Right hindlimb (tissue), 1 donor: Measurements from ENCODE around the gene DHRS13.
"Not testable (repeated sequence)": the region's sequence is repeated elsewhere in the genome, so short reads cannot be mapped to it uniquely, and the experiment has no call there.

Experiments used
- DNase-seq: peaks from one replicate; pipeline ENCODE4 v3.0.0-alpha.2; 2018

Gene DHRS13

DNA sequence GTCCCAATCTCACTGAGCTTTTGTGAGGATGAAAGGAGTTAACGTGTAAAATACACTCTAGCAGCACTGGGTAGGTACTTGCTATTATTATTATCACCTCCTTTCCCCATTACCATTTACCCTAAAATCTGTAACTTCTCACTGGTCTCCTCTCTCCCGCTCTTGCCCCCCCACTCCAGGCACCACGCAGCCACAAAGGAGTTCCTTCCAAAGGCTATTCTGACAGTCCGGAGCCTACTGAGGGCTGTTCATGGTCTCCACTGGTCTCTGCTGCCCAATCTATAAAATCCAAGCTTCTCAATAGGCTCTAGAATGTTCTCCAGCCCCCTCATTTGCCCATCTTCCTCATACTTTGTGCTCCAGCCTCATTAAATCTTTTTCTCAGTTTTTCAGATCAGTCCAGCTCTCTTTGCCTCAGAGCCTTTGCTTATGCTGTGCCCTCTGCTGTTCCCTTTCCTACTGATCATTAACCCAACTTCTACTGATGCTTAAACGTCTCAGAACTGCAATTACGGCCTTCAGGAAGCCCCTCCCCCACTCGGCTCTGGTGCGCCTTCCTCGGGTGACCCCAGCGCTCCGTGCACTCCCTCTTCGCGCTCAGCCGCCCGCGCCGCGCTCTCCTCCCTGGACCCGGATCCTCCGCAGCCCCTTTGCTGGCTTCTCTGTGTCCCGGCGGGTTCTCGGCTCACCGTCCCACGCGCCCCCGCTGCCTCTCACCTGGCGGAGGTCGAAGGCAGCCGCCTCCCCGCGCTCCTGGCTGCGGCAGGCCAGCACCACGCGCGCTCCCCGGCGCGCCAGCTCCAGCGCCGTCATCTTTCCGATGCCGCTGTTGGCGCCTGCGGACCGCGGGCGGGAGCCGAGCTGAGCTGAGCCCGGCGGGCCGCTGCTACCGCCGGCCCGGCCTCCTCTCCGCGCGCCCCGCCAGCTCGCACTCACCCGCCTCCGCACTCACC, 737 bp downstream of the DHRS13 start:
- DNase-seq, result no peak

DNA sequence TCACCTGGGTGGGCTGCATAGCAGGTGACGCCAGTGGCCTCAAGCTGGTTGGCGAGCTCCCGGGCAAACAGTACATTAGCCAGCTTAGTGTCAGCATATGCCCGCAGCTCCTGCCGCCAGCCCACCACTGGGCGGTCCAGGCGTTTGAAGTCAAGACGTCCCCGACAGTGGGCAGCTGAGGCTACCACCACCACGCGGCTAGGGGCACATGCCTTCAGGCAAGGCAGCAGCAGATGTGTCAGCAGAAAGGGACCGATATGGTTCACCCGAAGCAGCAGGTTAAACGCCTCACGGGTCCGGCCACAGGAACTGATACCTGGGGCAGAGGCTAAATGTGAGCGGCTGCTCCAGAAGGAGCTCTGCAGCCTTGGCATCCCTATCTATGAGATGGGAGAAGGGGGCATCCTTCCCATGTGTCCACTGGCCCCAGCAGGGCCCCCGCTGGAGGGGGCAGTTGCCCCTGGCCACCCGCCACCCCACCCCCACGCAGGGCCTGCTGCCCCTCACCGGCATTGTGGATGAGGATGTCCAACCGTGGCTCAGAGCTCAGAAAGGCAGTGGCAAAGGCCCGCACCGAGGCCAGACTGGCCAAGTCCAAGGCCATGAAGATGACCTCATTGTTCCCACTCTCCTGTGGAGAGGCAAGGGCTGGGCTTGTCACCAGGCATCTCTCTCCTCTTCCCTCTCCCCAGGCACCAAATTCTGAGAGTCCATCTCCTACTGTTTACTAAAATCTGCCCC, 1.7 kb downstream of the DHRS13 start:
- DNase-seq, result no peak

DNA sequence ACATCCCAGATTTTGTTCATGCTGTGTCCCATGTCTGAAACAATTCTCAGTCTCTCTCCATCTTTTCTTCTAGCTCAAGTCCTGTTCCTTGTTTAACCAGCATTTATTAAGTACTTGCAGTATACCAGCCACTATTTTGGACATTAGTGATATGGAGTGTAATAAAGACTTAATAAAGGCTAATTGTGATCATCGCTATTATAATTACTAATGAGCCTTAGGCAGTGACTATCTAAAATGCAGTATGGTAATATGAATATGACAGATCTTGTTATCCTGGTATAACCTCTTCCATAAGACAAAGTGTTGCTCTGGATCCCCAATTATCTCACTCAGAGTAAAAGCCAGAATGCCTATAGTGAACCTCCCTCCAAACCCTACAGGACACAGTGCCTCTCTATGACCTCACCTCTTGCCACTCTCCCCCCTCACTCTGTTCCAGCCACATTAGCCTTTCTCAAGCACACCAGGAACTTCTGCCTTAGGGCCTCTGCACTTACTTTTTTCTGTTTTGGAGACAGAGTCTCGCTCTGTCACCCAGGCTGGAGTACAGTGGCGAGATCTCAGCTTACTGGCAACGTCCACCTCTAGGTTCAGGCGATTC, 3.6 kb downstream of the DHRS13 start:
- DNase-seq, result no peak

DNA sequence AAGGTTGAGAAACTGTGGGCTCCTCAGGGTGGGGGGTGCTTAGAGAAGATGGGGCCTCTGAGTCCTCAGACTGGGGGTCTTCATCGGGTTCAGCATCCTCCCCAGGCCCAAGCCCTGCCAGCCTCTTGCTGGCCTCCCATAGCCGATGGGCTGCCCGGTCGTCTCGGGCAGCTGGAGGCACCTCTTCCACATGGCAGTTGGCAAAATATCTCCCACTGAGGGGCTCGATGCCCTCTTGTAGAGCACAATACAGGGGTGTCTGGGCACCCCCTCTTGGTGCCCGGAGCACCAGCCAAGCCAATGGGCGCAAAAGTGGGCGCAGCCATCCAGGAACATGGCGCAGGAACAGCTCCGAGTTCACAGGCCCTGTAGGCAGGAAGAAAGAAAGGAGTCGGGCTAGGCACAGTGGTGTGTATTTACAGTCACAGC, 4.3 kb downstream of the DHRS13 start:
- no peak for DNase-seq

DNA sequence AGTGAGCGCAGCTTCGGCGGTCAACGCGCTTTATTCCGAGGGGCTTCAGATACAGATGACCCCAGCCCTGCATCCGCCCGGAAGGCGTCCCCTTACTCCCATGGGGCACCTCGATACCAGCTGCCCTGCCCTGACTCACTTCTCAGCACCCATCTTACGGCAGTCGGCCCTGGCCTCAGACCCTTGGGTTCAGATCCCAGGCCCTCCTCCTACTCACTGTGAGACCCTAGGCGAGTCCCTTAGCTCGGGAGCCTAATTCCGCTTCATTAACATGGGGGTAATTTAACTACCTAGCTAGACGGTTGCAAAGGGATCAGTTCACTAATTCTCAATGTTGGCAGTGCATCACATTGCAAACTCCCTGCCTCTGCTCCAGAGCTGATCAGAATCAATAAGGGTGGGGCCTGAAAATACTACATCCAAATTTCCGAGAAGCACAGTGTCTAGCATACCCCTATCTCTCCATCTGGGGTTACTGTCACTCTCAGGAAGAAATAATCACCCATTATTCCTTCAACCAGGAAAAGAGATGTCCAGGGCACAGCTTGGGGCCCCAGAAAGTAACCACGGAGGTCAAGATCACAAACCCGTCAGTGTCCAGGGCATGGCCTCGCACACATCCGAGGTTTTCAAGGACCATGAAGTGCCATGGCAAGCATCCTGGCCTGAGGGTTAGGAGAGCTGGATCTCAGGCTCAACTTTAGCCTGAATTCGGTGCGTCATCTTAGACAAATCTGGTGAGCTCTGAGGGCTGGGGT, 4.9 kb downstream of the DHRS13 start:
- no peak for DNase-seq

DNA sequence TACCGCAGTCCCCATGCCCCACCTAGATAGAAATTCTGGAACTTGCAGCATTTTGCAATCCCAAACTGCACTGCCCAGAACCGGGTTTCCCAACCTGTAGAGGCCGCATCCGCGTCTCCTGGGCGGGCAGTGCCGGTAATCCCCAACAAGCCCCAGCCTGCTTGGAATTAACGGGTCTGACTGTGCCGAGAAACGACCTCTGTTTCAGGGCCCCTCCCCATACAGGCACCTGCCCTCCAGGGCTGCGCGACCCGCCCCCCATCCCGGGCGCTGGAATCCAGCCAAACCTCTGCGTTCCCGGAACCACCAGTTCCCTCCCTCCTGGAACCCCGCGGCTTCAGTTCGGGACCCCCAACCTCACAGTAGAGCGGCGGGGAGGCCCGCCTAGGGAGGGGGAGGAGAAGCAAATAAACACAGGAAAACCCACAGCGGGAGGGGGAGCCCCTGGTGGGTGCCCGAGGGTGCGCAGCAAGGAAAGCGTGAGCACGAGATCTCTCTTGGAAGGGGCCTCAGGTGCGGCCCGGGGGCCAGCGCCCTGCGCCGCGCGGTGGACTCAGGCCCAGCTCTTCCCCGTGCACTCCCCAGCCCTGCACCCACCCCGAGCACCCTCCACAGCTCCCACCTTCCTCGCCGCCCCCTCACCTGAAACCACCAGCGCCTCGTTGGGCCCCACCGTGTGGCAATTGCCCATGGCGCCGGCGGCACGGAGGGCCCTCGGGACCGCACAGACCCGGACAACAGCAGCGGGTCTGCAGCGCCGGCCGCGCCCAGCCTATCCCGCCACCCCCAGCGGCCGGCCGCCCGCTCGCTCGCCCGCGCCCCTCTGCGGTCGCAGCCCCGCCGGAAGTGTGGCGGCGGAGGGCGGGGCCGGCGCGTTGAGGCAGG, 5.8 kb downstream of the DHRS13 start, which contains the start of gene FLOT2:
Gene FLOT2 (minus strand): TSS at position 850 of the 885 bp plus-strand sequence. CDS start 159 bp downstream, at position 691.
- DNase-seq, result peak; percentile 65

DNA sequence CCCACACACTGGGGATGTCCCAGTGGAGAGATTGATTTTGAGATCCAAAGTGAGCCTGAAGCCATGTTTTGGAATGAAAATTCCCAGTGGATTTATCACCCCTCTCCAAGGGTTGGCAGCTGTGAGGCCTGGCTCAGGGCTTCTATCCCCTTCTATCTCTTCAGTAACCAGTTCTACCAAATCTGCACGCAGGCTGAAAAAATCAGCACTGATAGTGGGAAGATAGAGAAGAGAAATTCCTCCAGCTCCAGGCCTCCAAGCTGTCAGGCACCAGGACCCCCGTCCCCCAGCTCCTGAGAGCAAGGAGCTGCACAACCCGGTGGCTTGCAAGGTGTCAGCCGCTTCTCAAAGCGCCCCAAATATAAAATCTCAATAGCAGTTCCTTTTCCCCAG, 6.4 kb downstream of the DHRS13 start:
- no peak for DNase-seq

DNA sequence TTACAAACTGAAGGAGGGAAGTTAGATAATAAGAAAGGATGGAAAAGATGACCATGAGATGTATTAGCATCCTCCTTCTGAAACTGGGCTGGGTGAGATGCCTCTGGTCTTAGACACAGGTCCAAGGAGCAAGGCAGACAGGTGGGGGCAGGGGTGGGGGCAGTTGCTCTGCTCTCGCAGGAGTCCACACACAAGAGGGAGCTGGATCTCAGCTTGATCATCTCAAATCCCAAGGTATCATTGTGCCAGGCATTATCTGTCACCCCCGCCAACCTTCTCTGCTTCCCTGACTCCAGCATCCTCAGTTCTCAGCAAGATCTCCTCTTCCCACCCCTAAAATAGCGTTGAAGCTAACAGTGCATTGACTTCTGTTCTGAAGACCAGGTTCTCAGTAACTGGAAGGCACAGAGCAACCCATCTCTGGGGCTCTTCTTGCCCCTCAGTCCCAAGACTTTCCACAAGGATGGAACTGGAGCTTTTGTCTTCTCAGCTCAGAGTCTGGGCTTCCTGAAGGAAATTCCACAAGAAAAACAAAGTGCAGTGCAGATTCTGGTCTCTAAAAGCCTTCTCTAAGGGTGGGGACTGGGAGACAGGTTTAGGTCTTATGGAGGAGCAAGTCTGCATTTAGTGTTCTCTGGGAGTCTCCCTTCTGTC, 7.0 kb downstream of the DHRS13 start:
- DNase-seq, result no peak

DNA sequence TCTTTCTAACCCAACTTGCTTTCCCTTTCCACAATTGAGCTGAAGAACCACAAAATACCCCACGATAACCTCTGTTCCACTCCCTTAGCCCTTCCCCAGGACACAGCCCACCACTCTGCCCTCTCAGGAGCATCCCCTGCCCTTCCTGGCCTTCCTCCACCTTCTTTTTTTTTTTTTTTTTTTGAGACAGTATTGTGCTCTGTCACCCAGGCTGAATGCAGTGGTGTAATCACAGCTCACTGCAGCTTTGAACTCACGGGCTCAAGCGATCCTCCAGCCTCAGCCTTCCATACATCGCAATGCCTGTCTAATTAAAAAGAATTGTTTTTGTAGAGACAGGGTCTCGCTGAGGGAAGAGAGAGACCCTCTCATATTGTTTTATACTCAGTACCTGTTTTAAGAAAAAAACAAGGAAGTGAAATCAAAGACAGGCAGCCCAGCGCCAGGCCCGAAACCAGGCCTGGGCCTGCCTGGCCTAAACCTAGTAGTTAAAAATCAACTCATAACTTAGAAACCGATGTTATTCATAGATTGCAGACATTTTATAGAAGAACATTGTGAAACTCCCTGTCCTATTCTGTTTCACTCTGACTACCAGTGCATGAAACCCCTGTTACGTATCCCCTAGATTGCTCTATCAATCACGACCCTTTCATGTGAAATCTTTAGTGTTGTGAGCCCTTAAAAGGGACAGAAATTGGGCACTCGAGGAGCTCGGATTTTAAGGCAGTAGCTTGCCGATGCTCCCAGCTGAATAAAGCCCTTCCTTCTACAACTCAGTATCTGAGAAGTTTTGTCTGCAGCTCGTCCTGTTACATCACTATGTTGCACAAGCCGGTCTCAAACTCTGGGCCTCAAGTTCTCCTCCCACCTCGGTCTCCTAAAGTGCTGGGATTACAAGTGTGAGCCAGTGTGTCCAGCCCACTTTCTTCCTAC, 9.4 kb downstream of the DHRS13 start:
- DNase-seq, result not testable (repeated sequence)

DNA sequence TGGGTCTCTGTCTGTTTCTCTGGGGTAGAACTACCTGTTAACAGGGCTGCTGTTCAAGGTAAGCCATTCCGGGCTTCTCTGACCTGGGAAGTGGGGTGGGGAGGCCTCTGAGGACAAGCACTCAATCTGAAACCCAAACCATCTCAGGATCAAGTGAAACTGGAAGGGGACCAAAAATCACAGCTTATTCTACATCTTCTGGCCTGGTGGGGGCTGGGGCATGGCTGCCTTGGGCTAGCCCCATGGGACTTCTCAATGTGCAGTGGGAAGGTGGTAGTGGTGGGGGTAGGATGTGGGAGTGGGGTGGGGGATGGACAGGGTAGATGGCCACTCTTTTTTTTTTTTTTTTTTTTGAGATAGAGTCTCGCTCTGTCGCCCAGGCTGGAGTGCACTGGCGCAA, 10.9 kb downstream of the DHRS13 start:
- no peak for DNase-seq

DNA sequence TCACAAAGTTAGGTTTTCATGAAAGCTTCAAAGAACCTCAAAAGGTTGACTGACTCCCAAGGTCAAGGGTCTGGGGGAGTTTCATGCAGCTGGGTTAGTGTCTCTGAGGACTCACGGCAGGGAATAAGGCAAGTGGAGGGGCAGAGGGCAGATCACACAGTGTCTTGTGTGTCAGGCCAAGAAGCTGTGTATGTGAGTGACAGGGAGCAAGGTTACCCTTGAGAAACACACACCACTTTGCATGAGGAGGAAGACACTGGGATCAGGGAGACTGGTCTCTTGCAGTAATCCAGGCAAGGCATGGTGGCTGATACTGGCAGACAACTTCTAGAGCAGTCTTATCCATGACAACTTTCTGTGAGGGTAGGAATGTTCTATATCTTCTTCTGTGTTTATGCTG, 11.7 kb downstream of the DHRS13 start:
- DNase-seq, result no peak

DNA sequence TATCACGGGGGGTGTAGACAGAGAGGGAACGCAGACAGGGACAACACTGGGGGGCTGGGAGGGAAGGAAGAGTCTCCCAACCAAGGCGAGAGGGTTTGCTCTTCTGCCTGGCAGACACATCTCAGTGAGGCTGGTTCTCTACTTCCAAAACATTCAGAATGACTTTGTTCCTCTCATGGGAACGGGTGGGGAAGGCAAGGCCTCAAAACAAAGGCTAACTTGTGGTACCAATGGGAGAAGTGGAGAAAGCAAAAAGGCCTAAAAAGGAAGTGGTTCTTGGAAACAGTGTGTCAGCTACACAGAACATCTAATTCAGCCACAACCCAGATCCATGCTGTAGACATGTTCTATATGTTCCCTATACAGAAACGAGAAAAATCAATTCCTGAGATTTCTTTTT, 12.9 kb downstream of the DHRS13 start:
- DNase-seq, result no peak

DNA sequence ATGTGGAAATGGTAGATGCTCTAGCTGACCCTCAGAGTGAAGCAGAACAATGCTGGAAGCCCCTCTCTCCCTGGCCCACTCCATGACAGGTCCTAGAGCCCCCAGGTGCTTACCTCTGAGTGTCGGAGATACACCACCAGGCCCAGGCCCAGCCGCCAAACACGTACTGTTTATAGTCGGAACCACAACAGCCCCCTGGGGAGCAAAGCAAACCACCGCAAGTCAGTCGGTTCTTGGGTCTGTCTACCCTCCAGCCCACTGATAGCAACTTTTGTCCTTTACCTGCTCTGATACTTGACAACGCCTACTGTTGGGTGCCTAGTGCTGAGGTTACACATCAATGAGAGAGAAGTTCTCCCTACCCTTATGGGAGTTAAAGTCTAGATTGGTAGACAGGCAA, 14.0 kb downstream of the DHRS13 start:
- DNase-seq, result no peak

DNA sequence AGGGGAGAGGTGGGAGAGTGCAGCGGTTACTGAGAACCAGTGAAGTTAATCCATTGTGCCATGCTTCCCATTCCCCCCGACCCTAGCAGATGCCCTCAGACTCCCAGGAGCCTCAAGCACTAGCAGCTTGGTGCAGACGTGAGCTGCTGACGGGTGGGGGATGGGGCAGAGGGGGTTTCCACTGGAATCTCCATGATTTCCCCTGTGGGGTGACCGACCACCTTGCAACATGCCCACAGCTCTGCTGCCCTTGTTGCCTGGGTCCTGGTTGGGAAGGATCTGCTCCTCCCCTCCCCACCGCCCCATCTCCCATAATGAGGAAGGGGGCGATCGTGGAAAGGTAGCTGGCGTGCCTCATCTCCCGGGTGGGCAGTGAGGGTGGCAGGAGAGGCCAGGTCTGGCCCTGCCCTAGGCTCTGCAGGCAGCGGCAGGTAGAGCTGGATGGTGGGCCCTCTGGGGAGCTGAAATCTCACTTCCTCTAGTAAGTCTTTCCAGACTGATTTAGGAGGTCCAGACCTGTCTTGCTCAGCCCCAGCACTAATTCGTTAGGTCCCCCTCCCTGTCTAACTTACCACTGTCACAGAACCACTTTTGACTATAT, 14.9 kb downstream of the DHRS13 start:
- no peak for DNase-seq

DNA sequence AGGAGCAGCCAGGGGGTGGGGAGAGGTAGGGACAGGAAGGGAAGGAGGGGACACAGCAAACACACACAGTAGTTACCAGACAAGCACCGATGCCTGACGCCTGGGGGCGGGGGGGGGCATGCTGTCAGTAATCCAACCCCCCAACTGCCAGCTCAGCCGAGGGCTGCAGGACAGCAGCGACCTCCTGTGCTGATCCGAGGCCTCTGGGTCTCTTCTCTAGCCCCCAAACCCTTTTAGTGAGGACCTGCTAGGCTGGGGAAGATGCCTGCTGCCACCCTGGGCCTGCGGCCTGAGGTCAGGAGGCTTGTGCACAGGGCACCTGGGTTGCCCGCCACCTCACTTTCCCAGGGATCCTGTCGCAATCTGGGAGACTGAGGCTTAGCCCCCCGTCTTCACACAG, 16.9 kb downstream of the DHRS13 start:
- DNase-seq, result no peak

DNA sequence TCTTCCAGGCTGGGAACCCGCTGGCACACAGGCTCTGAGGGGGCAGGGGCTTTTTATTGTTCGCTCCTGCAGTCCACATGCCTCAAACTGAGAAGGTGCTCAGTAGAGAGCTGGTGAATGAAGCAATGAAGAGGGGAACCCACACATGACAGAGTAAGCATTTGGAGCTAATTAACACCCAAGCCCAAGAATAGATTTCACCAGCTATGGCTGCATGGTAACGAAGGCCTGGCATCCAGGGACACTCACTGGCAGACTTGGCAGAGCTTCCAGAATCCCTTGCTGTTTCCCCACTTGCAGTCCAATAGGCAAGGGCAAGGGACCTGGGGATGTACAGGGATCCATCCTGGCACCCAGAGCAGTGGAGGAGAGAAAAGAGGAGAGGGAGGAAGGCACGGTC, 17.5 kb downstream of the DHRS13 start:
- no peak for DNase-seq

DNA sequence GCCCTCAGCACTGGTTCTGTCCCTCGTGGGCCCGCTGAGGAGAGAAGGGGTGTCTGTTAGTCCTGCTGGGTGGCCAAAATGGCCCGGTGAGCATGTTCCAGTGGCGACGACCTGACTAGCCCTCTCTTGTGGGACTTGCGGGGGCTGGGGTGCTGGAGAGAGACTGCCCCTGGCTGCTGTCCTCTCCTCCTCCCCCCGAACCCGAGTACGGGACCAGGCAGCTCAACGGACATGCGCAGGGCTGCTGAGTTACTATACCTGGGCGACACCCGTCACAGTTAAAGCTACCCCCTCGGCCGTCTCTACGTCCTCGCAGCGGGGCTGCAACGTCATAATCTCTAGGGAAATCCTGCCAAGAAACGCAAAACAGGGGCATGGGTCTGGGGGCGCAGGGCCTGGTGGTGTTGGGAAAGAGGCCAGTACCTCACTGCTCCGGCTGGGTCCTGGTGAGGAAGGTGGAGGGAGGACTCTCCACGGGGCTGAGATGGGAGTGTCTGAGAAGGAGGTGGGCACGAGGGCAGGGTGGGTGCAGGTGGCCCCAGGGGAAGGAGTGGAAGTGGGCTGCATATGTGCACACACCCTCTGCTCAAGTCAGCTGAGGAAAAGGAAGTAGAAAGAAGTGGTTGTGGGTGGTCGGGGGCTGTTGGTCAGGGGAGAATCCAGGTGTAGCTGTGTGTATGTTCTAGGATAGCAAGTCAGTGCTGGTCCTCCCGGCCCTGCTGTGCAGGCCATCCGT, 18.7 kb downstream of the DHRS13 start:
- no peak for DNase-seq

DNA sequence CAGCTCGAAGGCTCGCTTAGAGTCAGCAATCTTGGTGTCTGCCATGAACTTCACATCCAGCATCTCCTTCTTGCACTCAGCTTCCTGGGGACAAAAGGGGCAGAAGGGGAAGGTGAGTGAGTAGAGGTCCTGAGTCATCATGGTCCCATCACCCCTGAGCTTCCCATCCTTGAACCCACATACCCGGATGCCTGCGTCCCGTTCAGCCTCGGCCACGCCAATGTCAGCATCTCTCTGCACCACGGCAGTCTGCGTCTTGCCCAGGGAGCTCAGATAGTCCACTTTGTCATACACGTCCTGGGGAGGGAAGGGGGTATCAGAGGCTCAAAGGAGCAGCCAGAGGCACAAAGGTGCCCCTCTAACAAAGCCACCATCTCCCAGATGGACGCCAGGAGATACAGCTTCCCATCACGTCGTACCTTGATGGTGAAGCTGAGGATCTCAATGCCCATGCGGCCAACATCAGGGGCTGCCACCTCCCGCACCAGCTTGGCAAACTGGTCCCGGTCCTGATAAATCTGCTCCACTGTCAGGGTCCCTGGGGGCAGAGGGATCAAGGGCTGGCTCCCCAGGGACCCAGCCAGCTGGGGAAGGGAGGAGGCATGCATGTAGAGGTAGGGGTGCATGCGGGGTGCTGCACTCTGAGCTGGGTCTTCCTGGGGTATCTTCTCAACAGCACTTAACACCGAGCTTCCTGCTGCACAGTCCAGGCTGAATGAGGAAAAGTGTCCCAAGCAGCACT, 20.6 kb downstream of the DHRS13 start:
- no peak for DNase-seq
